IPS DF 4.7 (cell line): ENCODE data around the gene GNG2.

Experiments used
- DNase-seq: peaks from one replicate; pipeline ENCODE4 v3.0.0-alpha.2; 2013; ENCODE audit warnings: low spot score; ENCODE audit errors: extremely low read depth

The GNG2 gene

GRCh38 chr14:51855234-51855633, 5.2 kb upstream of the GNG2 start:
- no peak for DNase-seq

- DNase-seq: no peak
Measured at GRCh38 chr14:51856792-51857296, 3.6 kb upstream of the GNG2 start.

GRCh38 chr14:51859131-51859530, 1.3 kb upstream of the GNG2 start:
- no peak for DNase-seq

- no peak for DNase-seq
Measured at GRCh38 chr14:51860825-51861499, 550 bp downstream of the GNG2 start.

- no peak for DNase-seq
Measured at GRCh38 chr14:51862176-51862796, 1.9 kb downstream of the GNG2 start.

GRCh38 chr14:51862860-51863259, 2.4 kb downstream of the GNG2 start:
- no peak for DNase-seq

- no peak for DNase-seq
Measured at GRCh38 chr14:51865953-51866747, 5.7 kb downstream of the GNG2 start.

GRCh38 chr14:51867741-51868140, 7.3 kb downstream of the GNG2 start:
- no peak for DNase-seq

GRCh38 chr14:51868405-51868804, 8.0 kb downstream of the GNG2 start:
- no peak for DNase-seq

- no peak for DNase-seq
Measured at GRCh38 chr14:51869411-51870100, 9.1 kb downstream of the GNG2 start.

- DNase-seq: no peak
Measured at GRCh38 chr14:51870606-51871005, 10.2 kb downstream of the GNG2 start.

GRCh38 chr14:51871846-51872245, 11.4 kb downstream of the GNG2 start:
- DNase-seq: no peak

GRCh38 chr14:51872396-51872795, 12.0 kb downstream of the GNG2 start:
- no peak for DNase-seq

GRCh38 chr14:51873221-51873893, 12.9 kb downstream of the GNG2 start:
- DNase-seq: no peak

GRCh38 chr14:51877810-51878209, 17.4 kb downstream of the GNG2 start:
- DNase-seq: no peak

- no peak for DNase-seq
Measured at GRCh38 chr14:51879170-51879569, 18.8 kb downstream of the GNG2 start.

GRCh38 chr14:51880835-51881580, 20.6 kb downstream of the GNG2 start:
- DNase-seq: no peak

GRCh38 chr14:51881636-51882035, 21.2 kb downstream of the GNG2 start:
- DNase-seq: no peak

GRCh38 chr14:51883232-51883631, 22.8 kb downstream of the GNG2 start:
- DNase-seq: no peak
